Activated naive CD4-positive, alpha-beta T cell treated with anti-CD3 and anti-CD28 coated beads for 36 hours (primary cell): ENCODE measurements around the gene OPCML. TPM values are rescaled to one million over a fixed set of nuclear protein-coding genes. Genes with fewer than 3 reads are reported as not detected.

Experiments used
- CTCF ChIA-PET: fragments of 350-600 bp; sonication (Branson Sonifier 250); formaldehyde crosslinking; loops from one replicate; lab custom pipeline; 2021; ENCODE audit warnings: antibody characterized with exemption; lab: Charles Lee
- DNase-seq: peaks from one replicate; pipeline ENCODE4 v3.0.0-alpha.2; 2020
- H3K27ac Mint-ChIP-seq: one replicate; pipeline ENCODE4 v1.8.0; 2021; ENCODE audit warnings: mild to moderate bottlenecking, mixed read lengths
- H3K27me3 Mint-ChIP-seq: one replicate; pipeline ENCODE4 v1.8.0; 2021; ENCODE audit warnings: low read depth, mixed read lengths
- H3K36me3 Mint-ChIP-seq: one replicate; pipeline ENCODE4 v1.8.0; 2021; ENCODE audit warnings: low read depth, mixed read lengths
- H3K4me1 Mint-ChIP-seq: one replicate; pipeline ENCODE4 v1.8.0; 2021; ENCODE audit warnings: low read depth, mixed read lengths
- H3K4me3 Mint-ChIP-seq: one replicate; pipeline ENCODE4 v1.8.0; 2021; ENCODE audit warnings: mild to moderate bottlenecking, moderate library complexity, mixed read lengths
- H3K9me3 Mint-ChIP-seq: one replicate; pipeline ENCODE4 v1.8.0; 2021; ENCODE audit warnings: mixed read lengths
- intact Hi-C: fragments of 100-400 bp; cut with micrococcal nuclease; formaldehyde crosslinking; loops from one replicate; pipeline ENCODE4 v1.15.1; 2023
- total RNA-seq, 2 experiments: library from RNA; stranded (reverse); gene quantifications; one replicate each; pipeline ENCODE4 v1.2.3, GENCODE V29; 2021

Gene OPCML
- total RNA-seq, 2 experiments from 2014 or later: not detected

- Mint-ChIP-seq H3K9me3 (peaks cover 2% of the 10 kb centered on the region), H3K36me3 (no peaks in the 10 kb centered on the region), H3K4me3 (no peak overlapping the region), H3K27ac (no peak overlapping the region), H3K4me1 (no peaks in the 10 kb centered on the region), H3K27me3 (no peaks in the 10 kb centered on the region)
- no peak for DNase-seq
- CTCF ChIA-PET: no interaction called here
- intact Hi-C loops: no loop called here
Observed at GRCh38 chr11:133047036-133047770, 485.1 kb downstream of the OPCML start.

- no peaks in the 10 kb centered on the region for H3K36me3 Mint-ChIP-seq
- no peaks in the 10 kb centered on the region for H3K27me3 Mint-ChIP-seq
- no peak for DNase-seq
- H3K9me3 Mint-ChIP-seq: peaks cover 2% of the 10 kb centered on the region
- intact Hi-C loops: no loop called here
- no peak overlapping the region for H3K4me3 Mint-ChIP-seq
- no peaks in the 10 kb centered on the region for H3K4me1 Mint-ChIP-seq
- H3K27ac Mint-ChIP-seq: no peak overlapping the region
- CTCF ChIA-PET: no interaction called here
Observed at GRCh38 chr11:133046252-133046651, 486.0 kb downstream of the OPCML start.

GRCh38 chr11:133041928-133042882 is 490.1 kb downstream of the OPCML start:
- H3K4me3 Mint-ChIP-seq: no peak overlapping the region
- intact Hi-C loops: no loop called here
- CTCF ChIA-PET: no interaction called here

GRCh38 chr11:133041181-133041580 is 491.1 kb downstream of the OPCML start:
- H3K4me1 Mint-ChIP-seq: no peaks in the 10 kb centered on the region
- no peak overlapping the region for H3K27ac Mint-ChIP-seq
- H3K36me3 Mint-ChIP-seq: no peaks in the 10 kb centered on the region
- no peaks in the 10 kb centered on the region for H3K27me3 Mint-ChIP-seq
- CTCF ChIA-PET: no interaction called here
- peaks cover 2% of the 10 kb centered on the region for H3K9me3 Mint-ChIP-seq
- no peak for DNase-seq
- H3K4me3 Mint-ChIP-seq: no peak overlapping the region
- intact Hi-C loops: no loop called here

More at GRCh38 chr11:133041928-133042882, 490.1 kb downstream of the OPCML start:
- DNase-seq: no peak
- H3K36me3 Mint-ChIP-seq: no peaks in the 10 kb centered on the region
- no peaks in the 10 kb centered on the region for H3K27me3 Mint-ChIP-seq
- H3K9me3 Mint-ChIP-seq: peaks cover 2% of the 10 kb centered on the region
- H3K27ac Mint-ChIP-seq: no peak overlapping the region
- no peaks in the 10 kb centered on the region for H3K4me1 Mint-ChIP-seq

GRCh38 chr11:133040289-133040900 is 491.9 kb downstream of the OPCML start:
- intact Hi-C loops: no loop called here
- CTCF ChIA-PET: no interaction called here
- DNase-seq: no peak
- H3K9me3 Mint-ChIP-seq: peaks cover 2% of the 10 kb centered on the region
- H3K27ac Mint-ChIP-seq: no peak overlapping the region
- H3K27me3 Mint-ChIP-seq: no peaks in the 10 kb centered on the region
- H3K4me1 Mint-ChIP-seq: no peaks in the 10 kb centered on the region
- H3K36me3 Mint-ChIP-seq: no peaks in the 10 kb centered on the region
- no peak overlapping the region for H3K4me3 Mint-ChIP-seq

- Mint-ChIP-seq H3K9me3 (peaks cover 2% of the 10 kb centered on the region), H3K27me3 (no peaks in the 10 kb centered on the region), H3K27ac (no peak overlapping the region), H3K36me3 (no peaks in the 10 kb centered on the region), H3K4me1 (no peaks in the 10 kb centered on the region), H3K4me3 (no peak overlapping the region)
- DNase-seq: no peak
- intact Hi-C loops: no loop called here
- CTCF ChIA-PET: no interaction called here
Observed at GRCh38 chr11:133038850-133039249, 493.5 kb downstream of the OPCML start.

- intact Hi-C loops: no loop called here
- no peak overlapping the region for H3K4me3 Mint-ChIP-seq
- no peaks in the 10 kb centered on the region for H3K4me1 Mint-ChIP-seq
- H3K36me3 Mint-ChIP-seq: no peaks in the 10 kb centered on the region
- no peaks in the 10 kb centered on the region for H3K27me3 Mint-ChIP-seq
- no peak overlapping the region for H3K27ac Mint-ChIP-seq
- CTCF ChIA-PET: no interaction called here
- peaks cover 3% of the 10 kb centered on the region for H3K9me3 Mint-ChIP-seq
- no peak for DNase-seq
Observed at GRCh38 chr11:133034929-133035328, 497.4 kb downstream of the OPCML start.

- H3K27ac Mint-ChIP-seq: no peak overlapping the region
- H3K4me3 Mint-ChIP-seq: no peak overlapping the region
- H3K4me1 Mint-ChIP-seq: no peaks in the 10 kb centered on the region
- no peaks in the 10 kb centered on the region for H3K36me3 Mint-ChIP-seq
- DNase-seq: no peak
- H3K9me3 Mint-ChIP-seq: peaks cover 3% of the 10 kb centered on the region
- CTCF ChIA-PET: no interaction called here
- no peaks in the 10 kb centered on the region for H3K27me3 Mint-ChIP-seq
- intact Hi-C loops: no loop called here
Observed at GRCh38 chr11:133029107-133029506, 503.2 kb downstream of the OPCML start.

GRCh38 chr11:133026952-133027351 is 505.3 kb downstream of the OPCML start:
- Mint-ChIP-seq H3K4me1 (no peaks in the 10 kb centered on the region), H3K27me3 (no peaks in the 10 kb centered on the region), H3K9me3 (peaks cover 3% of the 10 kb centered on the region), H3K4me3 (no peak overlapping the region), H3K36me3 (no peaks in the 10 kb centered on the region), H3K27ac (no peak overlapping the region)
- DNase-seq: no peak
- CTCF ChIA-PET: no interaction called here
- intact Hi-C loops: no loop called here

GRCh38 chr11:133024301-133024700 is 508.0 kb downstream of the OPCML start:
- no peaks in the 10 kb centered on the region for H3K4me1 Mint-ChIP-seq
- DNase-seq: no peak
- no peak overlapping the region for H3K27ac Mint-ChIP-seq
- H3K36me3 Mint-ChIP-seq: no peaks in the 10 kb centered on the region
- no peak overlapping the region for H3K4me3 Mint-ChIP-seq
- H3K9me3 Mint-ChIP-seq: no peaks in the 10 kb centered on the region
- intact Hi-C loops: no loop called here
- CTCF ChIA-PET: no interaction called here
- no peaks in the 10 kb centered on the region for H3K27me3 Mint-ChIP-seq

GRCh38 chr11:133023232-133023631 is 509.1 kb downstream of the OPCML start:
- Mint-ChIP-seq H3K4me1 (no peaks in the 10 kb centered on the region), H3K27ac (no peak overlapping the region), H3K4me3 (no peak overlapping the region), H3K9me3 (no peaks in the 10 kb centered on the region), H3K36me3 (no peaks in the 10 kb centered on the region), H3K27me3 (no peaks in the 10 kb centered on the region)
- intact Hi-C loops: no loop called here
- CTCF ChIA-PET: no interaction called here
- no peak for DNase-seq

- Mint-ChIP-seq H3K4me3 (no peak overlapping the region), H3K27me3 (no peaks in the 10 kb centered on the region), H3K9me3 (no peaks in the 10 kb centered on the region), H3K27ac (no peak overlapping the region), H3K4me1 (no peaks in the 10 kb centered on the region), H3K36me3 (no peaks in the 10 kb centered on the region)
- intact Hi-C loops: no loop called here
- no peak for DNase-seq
- CTCF ChIA-PET: no interaction called here
Observed at GRCh38 chr11:133021553-133021952, 510.7 kb downstream of the OPCML start.
